NCI-H2029 (cell line): ENCODE results near the gene XYLT1.
"Not testable (repeated sequence)": the region's sequence is repeated elsewhere in the genome, so short reads cannot be mapped to it uniquely, and the experiment has no call there.

Experiments used
- DNase-seq: peaks from one replicate; lab custom pipeline; 2025; lab: John Stamatoyannopoulos, UW

XYLT1 gene

DNA sequence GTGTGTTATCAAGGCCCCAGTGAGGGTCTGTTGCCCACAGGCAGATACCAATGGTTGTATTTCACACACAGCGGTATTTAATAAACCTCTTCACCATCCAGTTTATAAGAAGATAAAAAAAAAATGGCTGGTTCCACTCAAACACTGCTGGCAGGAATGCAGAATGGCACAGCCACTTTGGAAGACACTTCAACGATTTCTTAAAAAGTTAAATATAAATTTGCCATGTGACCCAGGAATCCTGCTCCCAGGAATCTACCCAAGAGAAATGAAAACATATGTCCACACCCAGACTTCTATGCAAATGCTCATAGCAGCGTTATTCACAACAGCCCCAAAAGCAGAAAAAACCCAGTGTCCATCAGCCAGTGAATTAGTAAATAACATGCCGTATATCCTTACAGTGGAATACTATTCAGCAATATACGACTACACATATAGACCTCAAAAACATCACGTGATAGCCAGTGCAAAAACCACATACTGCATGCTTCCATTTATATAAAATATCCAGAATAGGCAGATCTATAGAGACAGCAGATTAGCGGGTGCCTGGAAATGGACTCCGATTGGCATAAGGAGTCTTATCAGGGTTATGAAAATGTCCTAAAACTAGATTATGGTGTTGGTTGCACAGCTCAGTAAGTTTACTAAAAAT lies 38.7 kb downstream of the XYLT1 start:
- no peak for DNase-seq

DNA sequence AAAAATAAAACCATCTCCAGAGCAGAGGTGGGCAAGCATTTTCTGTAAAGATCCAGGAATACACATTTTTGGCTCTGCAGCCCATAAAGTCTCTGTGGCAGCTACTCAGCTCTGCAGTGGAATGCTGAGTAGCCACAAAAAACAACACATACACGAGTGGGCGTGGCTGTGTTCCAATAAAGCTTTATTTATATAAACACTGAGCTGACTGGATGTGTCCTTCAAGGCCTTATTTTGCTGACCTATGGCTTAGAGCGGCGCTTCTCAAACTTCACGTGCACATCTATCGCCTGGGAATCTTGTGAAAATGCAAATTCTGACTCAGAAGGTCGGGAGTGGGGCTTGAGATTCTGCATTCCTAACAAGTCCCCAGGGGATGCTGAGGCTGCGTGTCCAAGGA lies 39.7 kb downstream of the XYLT1 start:
- DNase-seq, result no peak

DNA sequence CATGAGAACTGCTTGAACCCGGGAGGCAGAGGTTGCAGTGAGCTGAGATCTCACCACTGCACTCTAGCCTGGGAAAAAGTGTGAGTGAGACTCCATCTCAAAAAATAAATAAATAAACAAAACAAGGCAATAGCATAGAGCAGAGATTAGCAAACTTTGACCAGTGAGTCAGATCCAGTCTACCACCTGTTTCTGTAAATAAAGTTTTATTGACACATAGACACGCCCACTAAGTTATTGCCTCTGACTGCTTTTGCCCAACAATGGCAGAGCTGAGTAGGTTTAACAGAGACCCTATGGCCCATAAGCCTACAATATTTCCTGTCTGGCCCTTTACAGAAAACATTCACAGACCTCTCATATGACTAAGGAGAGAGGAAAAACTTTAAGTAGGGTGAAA lies 44.3 kb downstream of the XYLT1 start:
- no peak for DNase-seq

DNA sequence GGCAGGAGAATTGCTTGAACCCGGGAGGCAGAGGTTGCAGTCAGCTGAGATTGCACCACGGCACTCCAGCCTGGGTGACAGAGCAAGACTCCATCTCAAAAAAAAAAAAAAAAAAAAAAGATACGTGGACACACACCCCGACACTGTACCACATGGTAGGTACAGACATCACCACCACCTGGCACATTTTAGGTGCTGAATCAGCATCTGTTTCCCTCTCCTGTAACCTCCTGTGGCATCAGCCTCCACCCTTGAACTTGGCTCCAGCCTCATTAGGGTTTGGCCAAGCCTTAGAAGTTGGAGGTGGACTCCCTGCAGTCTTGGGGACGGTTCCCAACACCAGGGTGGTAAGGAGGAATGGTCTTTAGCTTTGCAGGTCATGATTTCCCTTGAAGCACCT lies 46.0 kb downstream of the XYLT1 start:
- no peak for DNase-seq

DNA sequence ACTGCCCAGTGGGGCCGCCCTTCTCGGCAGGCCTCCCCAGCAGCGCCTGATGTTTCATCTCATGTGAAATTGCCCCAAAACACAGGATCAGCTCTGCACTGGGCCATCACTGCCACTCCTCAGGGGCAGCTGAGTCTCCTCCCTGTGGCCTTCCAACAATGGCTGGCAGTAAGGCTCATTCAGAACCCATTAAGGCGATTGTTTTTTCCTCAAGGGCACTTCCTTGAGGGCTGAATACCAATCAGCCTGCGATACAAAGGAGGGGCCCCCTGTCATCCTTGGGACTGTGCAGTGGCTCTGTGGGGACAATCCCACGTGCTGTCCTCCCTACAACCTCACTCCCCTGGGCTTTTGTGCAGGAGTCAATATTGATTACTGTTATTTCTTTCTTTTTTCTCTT lies 47.5 kb downstream of the XYLT1 start:
- DNase-seq, result no peak

DNA sequence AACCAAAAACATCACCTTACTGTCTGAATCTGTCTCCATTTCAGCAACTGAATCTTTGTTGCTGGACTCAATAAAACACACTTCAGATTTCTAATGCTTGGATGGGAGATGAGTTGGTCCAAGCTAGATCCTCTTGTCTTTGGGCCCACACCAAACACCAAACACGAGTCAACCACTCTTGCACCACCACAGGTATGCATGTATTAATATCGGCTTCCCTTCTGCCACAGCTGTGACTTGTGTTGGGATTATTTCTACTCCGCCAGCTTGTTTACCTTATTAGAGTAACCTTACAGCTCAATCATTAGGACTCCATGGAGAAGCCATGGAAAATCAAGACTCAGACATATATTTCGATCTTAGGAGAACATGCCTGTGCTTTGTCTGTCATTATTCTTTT lies 49.9 kb downstream of the XYLT1 start:
- DNase-seq, result no peak

DNA sequence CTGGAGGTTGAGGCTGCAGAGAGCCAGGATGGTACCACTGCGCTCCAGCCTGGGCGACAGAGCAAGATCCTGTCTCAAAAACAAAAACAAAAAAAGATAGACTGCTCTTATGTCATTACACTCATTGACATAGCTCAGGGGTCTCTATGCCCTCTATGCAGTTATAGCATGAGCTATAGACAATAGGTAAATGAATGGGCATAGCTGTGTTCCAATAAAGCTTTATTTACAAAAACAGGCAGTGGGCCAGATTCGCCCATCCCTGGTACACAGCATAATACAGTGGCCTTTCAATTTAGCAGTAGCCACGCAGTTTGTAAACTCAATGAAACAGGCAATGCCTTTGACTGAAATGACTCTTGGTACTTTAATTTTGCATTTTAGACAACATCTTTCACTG lies 51.5 kb downstream of the XYLT1 start:
- no peak for DNase-seq

DNA sequence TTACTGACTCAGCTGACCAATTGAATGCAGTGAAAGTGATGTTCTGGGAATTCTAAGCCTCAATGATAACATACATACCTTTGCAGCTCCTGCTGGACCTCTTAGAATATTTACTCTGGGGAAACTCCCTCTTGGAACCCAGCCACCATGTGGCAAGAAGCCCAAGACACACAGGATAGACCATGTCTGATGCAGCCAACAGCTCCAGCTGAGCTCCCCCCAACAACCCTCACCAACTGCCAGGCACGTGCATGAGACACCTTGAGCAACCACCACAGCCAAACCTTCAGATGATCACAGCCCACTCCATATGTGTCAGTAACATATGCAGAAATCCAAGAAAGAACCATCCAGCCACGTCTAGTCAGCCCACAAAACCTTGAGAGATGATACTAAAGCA lies 53.0 kb downstream of the XYLT1 start:
- no peak for DNase-seq

DNA sequence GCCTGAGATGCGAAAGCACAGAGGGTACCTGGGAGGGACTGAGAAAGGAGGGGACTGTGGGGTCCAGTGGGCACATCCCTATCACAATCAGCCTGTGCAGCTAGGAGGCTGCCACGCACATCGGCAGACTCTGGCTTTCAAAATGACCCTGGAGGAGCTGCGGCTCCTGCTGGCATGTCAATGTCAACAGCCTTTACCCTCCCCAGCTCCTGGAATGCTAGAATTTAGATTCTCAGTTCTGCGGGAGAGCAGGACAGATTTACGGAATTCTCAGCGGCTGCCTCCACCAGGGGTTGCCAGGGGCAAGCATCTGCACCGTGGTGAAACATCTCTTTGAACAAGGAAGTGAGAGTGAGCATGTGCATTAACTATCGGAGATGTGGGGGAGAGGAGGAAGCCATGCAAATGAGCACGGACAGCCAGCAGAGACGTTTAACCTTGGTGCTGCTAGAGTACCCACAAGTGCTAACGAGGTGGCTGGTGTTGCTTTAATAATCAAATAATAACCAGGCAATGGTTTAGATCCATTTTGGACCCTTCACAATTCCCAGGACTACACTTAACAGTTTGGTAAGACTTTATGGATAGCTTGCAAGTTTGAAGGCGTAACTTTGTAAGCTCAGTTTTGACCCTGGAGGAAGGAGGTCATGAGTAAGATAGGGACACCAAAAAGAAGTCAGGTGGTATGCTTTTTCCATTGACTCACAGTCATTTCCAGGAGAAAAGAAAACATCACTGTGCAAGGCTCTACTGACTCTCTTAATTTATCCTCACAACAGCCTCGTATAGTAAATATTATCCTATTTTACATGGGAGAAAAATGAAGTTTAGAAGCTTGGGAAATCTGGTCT lies 54.1 kb downstream of the XYLT1 start:
- DNase-seq, result no peak

DNA sequence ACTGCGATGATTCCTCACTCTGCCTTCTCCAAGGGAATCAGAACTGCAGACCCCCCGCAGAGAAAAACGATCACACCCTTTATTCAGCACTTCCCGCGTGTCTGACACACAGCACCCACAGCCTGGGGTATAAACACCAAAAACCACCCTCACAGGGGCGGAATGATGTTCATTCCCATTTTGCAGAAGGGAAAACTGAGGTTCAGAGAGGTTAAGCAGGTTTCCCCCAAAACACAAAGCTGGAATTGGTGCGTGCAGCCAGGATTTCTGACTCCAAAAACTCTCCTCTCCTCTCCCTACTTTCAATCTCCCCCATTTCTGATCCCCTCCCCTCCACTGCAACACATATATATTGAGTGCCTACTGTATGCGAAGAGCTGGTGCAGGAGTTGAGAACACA lies 55.8 kb downstream of the XYLT1 start:
- no peak for DNase-seq

DNA sequence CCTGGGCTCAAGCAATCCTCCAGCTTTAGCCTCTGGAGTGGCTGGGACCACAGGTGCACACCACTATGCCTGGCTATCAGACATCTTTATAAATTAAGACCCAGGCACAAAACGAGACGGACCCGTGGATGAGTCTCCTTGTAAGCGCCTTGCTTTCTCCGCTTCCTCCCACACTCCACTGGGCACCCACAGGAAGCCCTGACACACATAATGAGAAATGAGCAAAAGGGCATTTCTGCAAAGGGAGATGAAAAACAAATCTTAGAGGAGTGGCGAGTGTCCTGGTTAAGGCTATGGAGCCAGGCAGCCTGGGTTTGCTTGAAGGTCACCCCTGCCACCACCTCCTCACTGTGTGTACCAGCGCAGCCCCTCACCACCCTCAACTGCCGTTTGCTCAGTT lies 56.3 kb downstream of the XYLT1 start:
- no peak for DNase-seq

DNA sequence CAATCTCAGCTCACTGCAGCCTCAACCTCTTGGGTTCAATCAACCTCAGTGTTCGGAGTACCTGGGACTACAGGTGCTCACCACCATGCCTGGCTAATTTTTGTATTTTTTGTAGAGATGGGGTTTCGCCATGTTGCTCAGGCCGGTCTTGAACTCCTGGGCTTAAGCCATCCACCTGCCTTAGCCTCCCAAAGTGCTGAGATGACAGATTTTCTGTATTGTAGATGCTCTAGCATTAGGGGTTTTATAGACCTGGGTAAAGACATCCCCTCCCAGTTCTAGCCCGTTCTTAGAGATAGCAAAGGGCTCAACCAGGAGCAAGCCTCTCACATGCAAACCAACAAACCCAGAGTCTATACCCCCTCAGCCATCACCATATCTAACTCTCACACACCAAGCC lies 57.3 kb downstream of the XYLT1 start:
- DNase-seq, result no peak

DNA sequence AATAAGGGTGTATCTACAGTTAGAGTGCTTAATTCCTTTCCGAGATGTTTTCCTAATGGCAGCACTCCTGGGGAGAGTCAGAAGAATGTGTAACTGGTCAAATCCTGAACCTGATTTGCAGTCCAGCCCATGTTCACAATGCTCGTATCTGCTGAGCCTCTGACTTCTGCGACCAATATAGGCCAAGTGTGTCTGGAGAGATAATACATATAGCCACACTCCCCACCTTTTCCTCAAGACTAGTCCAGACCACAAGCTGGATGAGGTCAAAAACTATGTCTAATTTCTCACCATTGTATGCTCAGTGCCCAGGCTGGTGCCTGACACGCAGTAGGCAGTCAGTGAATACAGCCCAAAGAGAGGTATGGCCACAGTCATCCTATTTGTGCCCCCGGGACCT lies 58.0 kb downstream of the XYLT1 start:
- no peak for DNase-seq

DNA sequence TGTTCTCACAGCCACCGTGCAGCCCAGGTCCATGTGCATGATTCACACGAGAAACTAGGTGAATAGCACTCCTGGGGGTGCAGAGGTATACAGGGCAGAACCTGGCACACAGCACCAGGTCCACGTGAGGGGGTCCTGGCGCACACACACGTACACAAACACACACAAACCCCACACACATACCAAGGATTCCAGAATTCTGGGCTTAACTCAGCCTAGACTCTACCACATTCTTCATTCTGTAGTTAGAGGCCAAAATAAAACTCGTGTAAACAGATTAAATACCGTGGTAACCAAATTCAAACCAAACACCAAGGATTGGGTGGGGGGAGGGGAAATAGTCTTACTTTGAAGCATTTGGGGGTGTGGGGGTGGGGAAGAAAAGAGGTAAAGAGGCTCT lies 58.5 kb downstream of the XYLT1 start:
- DNase-seq, result no peak

DNA sequence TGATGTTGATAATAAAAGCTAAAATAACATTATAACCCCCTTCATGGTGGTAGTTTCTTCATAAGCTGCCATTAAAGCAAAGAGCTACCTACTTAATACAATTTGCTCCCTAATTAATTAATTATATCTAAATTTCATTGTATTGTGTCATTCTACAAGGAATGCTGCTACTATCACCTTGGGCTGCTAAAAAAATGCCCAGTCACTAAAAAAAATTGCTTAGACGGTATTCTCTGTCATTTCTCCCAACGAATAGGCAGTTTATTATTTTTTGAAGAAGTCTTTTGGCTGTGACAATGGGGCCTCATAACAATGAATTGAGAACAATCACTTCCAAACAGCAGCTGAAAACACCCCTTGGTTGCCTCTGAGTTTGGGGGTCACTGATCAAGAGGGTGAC lies 59.5 kb downstream of the XYLT1 start:
- no peak for DNase-seq

DNA sequence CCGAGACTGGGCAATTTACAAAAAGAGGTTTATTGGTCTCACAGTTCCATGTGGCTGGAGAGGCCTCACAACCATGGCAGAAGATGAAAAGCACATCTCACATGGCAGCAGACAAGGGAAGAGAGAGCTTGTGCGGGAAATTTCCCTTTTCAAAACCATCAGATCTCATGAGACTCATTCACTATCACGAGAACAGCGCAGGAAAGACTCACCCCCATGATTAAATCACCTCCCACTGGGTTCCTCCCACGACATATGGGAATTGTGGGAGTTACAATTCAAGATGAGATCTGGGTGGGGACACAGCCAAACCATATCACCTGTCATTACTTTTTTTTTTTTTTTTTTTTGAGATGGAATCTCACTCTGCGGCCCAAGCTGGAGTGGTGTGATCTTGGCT lies 60.4 kb downstream of the XYLT1 start:
- not testable (repeated sequence) for DNase-seq

DNA sequence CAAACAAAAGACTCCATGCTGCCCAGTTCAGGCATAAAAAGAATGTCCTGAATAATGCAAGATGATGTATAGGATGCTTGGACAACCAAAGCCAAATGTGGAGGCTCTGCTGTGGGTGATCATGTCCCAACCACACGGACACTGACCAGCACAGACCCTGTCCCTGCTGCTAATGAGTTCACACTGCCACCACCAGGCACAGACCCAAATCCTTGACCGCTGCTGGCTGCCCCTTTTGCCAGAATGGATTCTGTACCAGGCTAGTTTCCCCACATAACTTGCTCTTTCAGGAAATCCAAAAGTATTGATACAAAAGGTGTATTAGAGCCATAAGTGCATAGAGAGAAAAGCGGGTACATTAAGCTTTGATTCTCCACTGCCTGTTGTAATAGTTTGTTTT lies 60.9 kb downstream of the XYLT1 start:
- DNase-seq, result no peak

DNA sequence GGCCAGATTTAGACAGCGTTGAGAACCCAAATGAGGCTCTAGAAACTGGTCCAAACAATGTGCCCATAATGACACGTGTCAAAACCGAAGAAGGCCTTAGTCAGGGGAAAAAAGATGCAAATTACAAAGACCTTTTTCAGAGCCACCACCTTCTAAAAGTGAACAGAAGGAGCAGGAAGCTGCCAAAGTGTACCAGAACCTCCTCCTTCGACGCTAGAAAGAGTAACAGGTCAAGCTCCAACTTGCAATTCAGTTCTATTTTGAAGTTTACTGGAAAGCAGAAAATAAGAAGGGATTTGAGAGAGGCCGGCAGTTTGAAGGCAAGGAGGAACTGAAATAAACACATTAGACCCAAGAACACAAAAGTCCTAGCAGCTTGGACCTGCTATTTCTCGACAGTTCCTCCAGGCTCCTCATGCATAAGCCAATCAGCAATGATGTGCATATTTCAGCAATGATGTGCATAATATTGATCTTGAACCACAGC lies 61.8 kb downstream of the XYLT1 start:
- no peak for DNase-seq

DNA sequence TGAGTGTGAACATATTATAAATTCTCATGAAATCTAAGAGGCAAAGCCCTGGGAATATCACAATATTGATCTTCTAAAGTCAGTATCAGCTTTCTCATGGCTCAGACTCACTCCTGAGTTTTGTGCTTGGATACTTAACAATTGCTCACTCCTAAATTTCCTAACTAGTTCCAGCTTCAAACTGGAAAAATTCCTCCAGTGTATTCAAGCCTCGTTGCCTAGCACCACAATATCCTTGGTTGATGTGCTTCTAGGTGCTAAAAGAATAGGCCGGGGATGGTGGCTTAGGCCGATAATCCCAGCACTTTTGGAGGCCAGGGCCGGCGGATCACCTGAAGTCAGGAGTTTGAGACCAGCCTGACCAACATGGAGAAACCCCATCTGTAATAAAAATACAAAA lies 62.5 kb downstream of the XYLT1 start:
- no peak for DNase-seq

DNA sequence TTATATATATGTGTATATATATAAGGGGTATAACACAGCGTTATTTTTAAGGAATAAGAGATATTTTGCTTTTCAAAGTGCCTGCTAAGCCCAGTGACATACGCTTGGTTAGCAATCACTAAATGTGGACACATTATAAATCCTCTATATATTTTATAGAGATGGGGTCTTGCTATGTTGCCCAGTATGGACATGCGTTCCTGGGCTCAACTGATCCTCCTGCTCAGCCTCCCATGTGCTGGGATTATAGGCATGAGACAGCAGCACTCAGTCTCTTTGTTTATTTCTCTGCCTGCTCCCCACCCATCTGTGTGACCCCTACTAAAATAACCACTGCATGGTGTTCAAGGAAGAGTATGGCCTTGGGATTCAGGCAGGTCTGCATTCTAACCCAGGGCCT lies 63.4 kb downstream of the XYLT1 start:
- no peak for DNase-seq

DNA sequence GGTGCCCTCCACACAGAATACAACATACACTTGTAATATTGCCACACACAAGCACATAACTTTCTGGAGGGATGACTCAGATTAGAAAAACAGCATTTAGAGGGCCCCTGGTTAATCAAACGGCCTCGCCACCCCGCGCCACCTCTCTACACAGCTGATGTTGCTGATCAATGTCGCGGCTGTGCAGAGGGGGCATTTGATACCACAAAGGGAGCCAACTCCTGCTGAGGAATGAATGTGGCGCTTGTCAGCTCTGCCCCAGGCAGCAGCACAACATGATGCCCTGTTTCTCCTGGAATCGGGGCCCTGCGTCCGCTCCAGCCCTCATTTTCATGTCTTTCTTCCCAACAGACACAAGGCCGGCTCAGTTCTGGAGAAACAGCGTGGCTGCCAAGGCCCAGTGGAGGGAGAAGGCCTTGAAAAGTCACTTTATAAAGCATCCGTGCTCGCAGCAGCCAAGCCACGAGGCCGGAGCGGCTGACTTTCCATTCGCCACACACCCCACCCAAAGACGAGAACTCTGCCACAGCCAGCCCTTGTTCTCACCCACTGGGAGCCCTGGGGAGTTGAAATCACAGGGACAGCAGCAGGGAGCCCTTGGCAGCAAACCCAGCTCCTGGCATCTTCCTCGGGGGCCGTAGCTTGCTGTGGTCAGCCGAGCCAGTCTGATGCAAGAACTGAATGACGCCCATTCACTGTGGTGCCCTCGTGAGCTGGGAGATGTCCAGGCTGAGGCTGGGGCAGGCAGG lies 65.6 kb downstream of the XYLT1 start:
- no peak for DNase-seq

DNA sequence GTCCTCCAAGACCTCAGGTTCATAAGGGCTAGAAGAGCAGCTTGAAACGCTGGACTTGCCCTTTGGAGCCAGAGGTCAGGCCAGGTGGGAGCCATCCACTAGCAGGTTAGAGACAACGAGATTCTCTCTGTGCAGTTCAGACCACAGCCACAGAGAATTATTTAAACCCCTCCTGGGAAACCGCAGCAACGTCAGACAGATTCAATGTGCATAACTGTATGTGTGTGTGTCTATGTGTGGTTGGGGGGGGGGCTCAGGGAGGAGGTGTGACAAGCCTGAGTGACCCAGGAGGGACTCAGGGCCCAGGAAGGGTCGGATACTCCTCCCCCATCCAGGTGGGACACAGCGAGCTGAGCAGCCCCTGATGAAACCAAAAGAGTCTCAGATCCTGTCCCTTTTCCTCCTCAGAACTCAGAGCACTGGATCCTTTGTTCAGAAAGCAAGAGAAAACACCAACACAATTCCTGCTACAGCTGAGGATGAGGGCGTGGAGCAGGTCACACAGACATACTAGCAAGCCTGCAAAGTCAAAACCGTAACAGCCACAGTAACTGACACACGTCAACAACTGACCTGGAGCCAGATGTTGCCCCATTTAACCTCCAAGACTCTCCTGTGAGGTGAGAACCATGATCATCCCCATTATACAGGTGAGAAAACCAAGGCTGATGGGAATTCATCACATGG lies 66.8 kb downstream of the XYLT1 start:
- no peak for DNase-seq
